Right atrium auricular region (tissue), 2 donors: ENCODE data around the gene WDR37. TPM values are rescaled to one million over a fixed set of nuclear protein-coding genes. Genes with fewer than 3 reads are reported as not detected.
A peak's percentile ranks its signal among the peaks of the same experiment; 100 is the strongest.

Source experiments
- DNase-seq: peaks from one replicate; pipeline ENCODE4 v3.0.0-alpha.2; 2019; ENCODE audit warnings: low spot score
- H3K27ac ChIP-seq, 2 donors: fragments of 200-600 bp; sonication (generic); 1 replicate in 1 of 2; 2 replicates in 1 of 2; pipeline ENCODE4 v1.5.1; 2016 to 2019
- H3K27me3 ChIP-seq, 2 donors: fragments of 200-600 bp; sonication (generic); one replicate each; pipeline versions ENCODE4 v1.5.1 to v1.6.0; 2017 to 2019
- H3K36me3 ChIP-seq: fragments of 200-600 bp; sonication (generic); one replicate; pipeline ENCODE4 v1.5.1; 2016
- H3K4me1 ChIP-seq, 2 donors: fragments of 200-600 bp; sonication (generic); one replicate each; pipeline versions ENCODE4 v1.5.1 to v1.6.0; 2017 to 2019
- H3K4me3 ChIP-seq, 2 donors: fragments of 200-600 bp; sonication (generic); 1 replicate in 1 of 2; 2 replicates in 1 of 2; pipeline ENCODE4 v1.5.1; 2017 to 2019; ENCODE audit warnings: mild to moderate bottlenecking in 1 of 2, moderate library complexity in 1 of 2
- H3K9me3 ChIP-seq, 2 donors: fragments of 200-600 bp; sonication (generic); one replicate each; pipeline ENCODE4 v1.5.1; 2019
- total RNA-seq, 2 donors: library from RNA; depleted of rRNA; stranded (reverse); fragments of >200 nt; gene quantifications; one replicate each; pipeline ENCODE4 v1.1.0, GENCODE V29; 2016
- TF ChIP-seq, protein P1 (sequence below), 2 donors: fragments of 200-600 bp; sonication (generic); IDR thresholded peaks; one replicate each; pipeline ENCODE4 v1.5.1; 2019; ENCODE audit warnings: antibody characterized with exemption in 2 of 2

WDR37 gene
- total RNA-seq, 2 donors from 2014 or later: 19.4 to 20.2 TPM

DNA sequence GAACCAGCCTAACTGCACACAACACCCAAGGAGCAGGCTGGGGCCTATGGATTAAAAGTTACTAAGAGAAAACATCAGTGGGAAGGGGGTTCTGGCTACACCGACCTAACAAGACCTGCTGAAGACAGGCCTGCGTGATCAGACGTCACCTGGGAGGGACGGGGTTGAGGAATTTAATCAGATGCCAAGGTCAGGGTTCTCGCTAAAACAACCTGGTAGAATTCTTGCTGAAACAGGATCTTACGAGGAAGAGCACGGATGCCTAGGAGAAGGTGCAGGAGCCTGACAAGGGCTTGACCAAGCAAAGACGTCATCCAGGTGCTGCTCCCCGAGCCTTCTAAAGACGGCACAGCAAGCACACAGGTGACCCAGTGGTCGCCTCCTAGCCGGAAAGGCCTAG lies 32.1 kb upstream of the WDR37 start:
- DNase-seq: no peak
- H3K4me1 ChIP-seq: no peaks in the 10 kb centered on the region
- no peaks in the 10 kb centered on the region for H3K36me3 ChIP-seq
- H3K4me3 ChIP-seq: no peak overlapping the region
- H3K27ac ChIP-seq: peak overlapping the region in 1 of 2 donors; percentile 7
- no peaks in the 10 kb centered on the region for H3K27me3 ChIP-seq
- TF ChIP-seq, protein P1, sequence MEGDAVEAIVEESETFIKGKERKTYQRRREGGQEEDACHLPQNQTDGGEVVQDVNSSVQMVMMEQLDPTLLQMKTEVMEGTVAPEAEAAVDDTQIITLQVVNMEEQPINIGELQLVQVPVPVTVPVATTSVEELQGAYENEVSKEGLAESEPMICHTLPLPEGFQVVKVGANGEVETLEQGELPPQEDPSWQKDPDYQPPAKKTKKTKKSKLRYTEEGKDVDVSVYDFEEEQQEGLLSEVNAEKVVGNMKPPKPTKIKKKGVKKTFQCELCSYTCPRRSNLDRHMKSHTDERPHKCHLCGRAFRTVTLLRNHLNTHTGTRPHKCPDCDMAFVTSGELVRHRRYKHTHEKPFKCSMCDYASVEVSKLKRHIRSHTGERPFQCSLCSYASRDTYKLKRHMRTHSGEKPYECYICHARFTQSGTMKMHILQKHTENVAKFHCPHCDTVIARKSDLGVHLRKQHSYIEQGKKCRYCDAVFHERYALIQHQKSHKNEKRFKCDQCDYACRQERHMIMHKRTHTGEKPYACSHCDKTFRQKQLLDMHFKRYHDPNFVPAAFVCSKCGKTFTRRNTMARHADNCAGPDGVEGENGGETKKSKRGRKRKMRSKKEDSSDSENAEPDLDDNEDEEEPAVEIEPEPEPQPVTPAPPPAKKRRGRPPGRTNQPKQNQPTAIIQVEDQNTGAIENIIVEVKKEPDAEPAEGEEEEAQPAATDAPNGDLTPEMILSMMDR (IDR thresholded peaks at IDR 0.05): no peak
- H3K9me3 ChIP-seq: no peaks in the 10 kb centered on the region

DNA sequence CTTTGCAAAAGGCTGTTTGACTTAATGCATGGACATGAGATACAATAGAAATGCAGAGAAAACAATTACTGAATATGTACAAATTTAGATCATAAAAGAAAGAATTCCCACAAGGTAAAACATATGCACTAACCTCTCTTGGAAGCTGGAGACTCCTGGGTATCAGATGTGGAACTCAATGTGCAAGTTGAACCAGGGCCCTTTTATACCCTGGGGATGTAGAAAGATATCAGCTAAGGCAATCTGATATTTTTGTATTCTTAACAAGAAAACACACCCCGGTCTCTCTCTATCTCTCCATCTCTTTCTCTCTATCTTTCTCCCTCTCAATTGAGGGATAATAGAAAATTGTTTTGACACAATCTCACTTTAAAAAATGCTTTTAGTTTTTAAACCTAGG lies 30.5 kb upstream of the WDR37 start, which contains the start of gene IDI2:
Gene IDI2, minus strand, starts transcription at position 177 of the 400 bp plus-strand sequence. CDS start 1,136 bp downstream, outside the sequence.
- TF ChIP-seq, protein P1 (IDR thresholded peaks at IDR 0.05): no peak
- no peaks in the 10 kb centered on the region for H3K36me3 ChIP-seq
- no peaks in the 10 kb centered on the region for H3K27me3 ChIP-seq
- H3K4me1 ChIP-seq: no peaks in the 10 kb centered on the region
- peak within 1 kb of the TSS; percentile 21 to 71 for H3K27ac ChIP-seq
- H3K4me3 ChIP-seq: no peak within 1 kb of the TSS
- no peak for DNase-seq
- H3K9me3 ChIP-seq: no peaks in the 10 kb centered on the region

DNA sequence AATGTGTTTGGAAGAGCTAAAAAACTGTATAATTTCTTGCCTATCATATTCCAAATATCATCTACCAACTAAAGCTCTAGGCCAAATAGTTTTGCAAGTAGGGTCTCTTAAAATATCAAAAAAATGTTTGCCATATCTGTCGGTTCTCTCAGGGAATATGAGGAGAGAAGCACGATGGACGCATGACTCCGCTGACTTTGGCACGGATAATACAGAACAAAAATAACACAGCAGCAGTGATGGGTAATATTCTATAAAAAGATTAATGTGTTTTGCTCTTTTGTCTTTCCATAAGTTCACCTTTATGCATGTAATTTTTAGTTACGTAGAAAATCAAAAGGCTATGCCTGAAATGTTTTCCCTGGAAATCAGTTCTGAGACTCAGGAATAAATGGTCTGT lies 29.6 kb upstream of the WDR37 start:
- TF ChIP-seq, protein P1 (IDR thresholded peaks at IDR 0.05): no peak
- H3K27me3 ChIP-seq: no peaks in the 10 kb centered on the region
- H3K4me3 ChIP-seq: no peak overlapping the region
- DNase-seq: no peak
- no peaks in the 10 kb centered on the region for H3K36me3 ChIP-seq
- peak overlapping the region; percentile 10 to 71 for H3K27ac ChIP-seq
- no peaks in the 10 kb centered on the region for H3K9me3 ChIP-seq
- no peaks in the 10 kb centered on the region for H3K4me1 ChIP-seq

DNA sequence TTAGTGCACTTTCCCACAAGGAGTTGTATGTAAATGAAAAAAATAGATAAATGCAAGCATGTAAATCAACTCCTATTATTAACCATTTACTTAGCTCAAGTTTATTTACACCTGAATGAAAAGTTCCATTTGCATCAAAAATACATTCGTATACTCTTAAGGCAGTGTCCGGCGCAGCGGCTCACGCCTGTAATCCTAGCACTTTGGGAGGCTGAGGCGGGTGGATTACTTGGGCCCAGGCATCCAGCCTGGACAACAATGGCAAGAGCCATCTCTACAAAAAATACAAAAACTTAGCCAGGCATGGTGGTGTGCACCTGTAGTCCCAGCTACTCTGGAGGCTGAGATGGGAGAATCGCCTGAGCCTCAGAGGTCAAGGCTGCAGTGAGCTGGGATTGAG lies 26.3 kb upstream of the WDR37 start:
- H3K27me3 ChIP-seq: no peaks in the 10 kb centered on the region

DNA sequence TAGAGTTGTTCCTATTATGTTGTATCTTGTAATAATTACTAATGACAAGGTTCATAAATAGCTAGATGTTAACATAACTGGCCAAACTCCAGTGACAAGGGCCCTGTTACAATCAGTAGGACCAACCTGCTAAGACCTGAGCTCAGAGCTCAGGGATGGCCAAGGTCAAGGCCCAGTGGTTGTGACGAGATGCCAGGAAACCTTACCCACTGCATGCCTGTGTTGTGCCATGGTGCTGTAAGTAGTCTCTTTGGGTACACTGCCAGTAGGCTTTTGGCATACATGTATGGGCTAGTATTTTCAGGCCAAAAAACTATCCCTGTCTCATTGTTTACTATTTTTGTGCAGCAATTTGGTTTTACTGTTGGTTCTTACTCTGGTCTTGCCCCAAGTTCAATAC lies 22.6 kb upstream of the WDR37 start:
- Histone ChIP-seq H3K27me3 (no peaks in the 10 kb centered on the region), H3K4me3 (no peak overlapping the region), H3K4me1 (no peaks in the 10 kb centered on the region), H3K9me3 (no peaks in the 10 kb centered on the region), H3K27ac (no peak overlapping the region), H3K36me3 (peaks cover 21% of the 10 kb centered on the region)
- TF ChIP-seq, protein P1 (IDR thresholded peaks at IDR 0.05): no peak
- no peak for DNase-seq

More for the DNA sequence above, 26.3 kb upstream of the WDR37 start:
- no peak for DNase-seq
- no peaks in the 10 kb centered on the region for H3K4me1 ChIP-seq
- H3K27ac ChIP-seq: no peak overlapping the region
- H3K4me3 ChIP-seq: no peak overlapping the region
- H3K9me3 ChIP-seq: no peaks in the 10 kb centered on the region
- H3K36me3 ChIP-seq: no peaks in the 10 kb centered on the region
- TF ChIP-seq, protein P1 (IDR thresholded peaks at IDR 0.05): no peak

DNA sequence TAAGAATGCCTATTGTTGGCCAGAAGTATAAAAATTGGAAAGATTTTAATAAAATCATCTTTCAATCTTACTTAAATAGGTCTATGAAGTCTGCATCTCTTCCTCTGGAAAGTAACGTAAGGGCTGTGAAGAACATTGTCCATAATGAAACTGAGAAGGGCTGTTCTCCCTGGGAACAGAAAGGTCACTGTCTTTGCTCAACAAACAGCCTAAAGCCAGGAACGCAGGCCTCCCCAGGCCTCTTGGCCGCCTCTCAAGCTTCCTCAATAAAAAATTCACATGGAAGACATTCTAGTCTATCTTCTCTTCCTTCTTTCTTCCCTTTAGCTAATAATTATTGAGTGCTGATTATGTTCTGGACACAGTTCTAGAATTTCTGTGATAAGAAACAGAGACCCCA lies 21.4 kb upstream of the WDR37 start:
- Histone ChIP-seq H3K27ac (peak overlapping the region in 1 of 2 donors; percentile 27), H3K9me3 (no peaks in the 10 kb centered on the region), H3K36me3 (peaks cover 21% of the 10 kb centered on the region), H3K4me3 (no peak overlapping the region), H3K27me3 (no peaks in the 10 kb centered on the region), H3K4me1 (no peaks in the 10 kb centered on the region)
- no peak for DNase-seq
- TF ChIP-seq, protein P1 (IDR thresholded peaks at IDR 0.05): no peak
